Bronchial epithelial cell (primary cell): ENCODE measurements around the gene PIP5K1C. TPM values are rescaled to one million over a fixed set of nuclear protein-coding genes. Genes with fewer than 3 reads are reported as not detected.
A peak's percentile ranks its signal among the peaks of the same experiment; 100 is the strongest.

Experiments
- DNase-seq: peaks from one replicate; pipeline ENCODE4 v3.0.0-alpha.2; 2010; ENCODE audit warnings: low read depth
- FAIRE-seq: peaks from 2 replicates; lab custom pipeline; 2011; peaks lifted over from hg19 to GRCh38; lab: Jason Lieb, UNC
- H3K27me3 ChIP-seq: 2 replicates; pipeline ENCODE4 v1.5.1; 2011; ENCODE audit warnings: low read length; ENCODE audit not compliant: control insufficient read depth, insufficient read depth
- H3K36me3 ChIP-seq: 2 replicates; pipeline ENCODE4 v1.5.1; 2011; ENCODE audit warnings: low read length; ENCODE audit not compliant: control insufficient read depth, insufficient read depth
- H3K4me3 ChIP-seq: 2 replicates; pipeline ENCODE4 v1.5.1; 2011; ENCODE audit warnings: mild to moderate bottlenecking, low read depth, low read length, control low read depth
- CTCF ChIP-seq: IDR thresholded peaks from 2 replicates; pipeline ENCODE4 v1.5.1; 2011; ENCODE audit warnings: mild to moderate bottlenecking, moderate library complexity, low read length, control low read depth, inconsistent platforms; ENCODE audit not compliant: insufficient read depth, severe bottlenecking
- total RNA-seq: library from RNA; depleted of rRNA; stranded (reverse); fragments of >200 nt; gene quantifications from 2 replicates; pipeline ENCODE4 v1.2.1, GENCODE V29; 2014

PIP5K1C gene
- total RNA-seq, 1 donor from 2014 or later, result 6.3 TPM

DNA sequence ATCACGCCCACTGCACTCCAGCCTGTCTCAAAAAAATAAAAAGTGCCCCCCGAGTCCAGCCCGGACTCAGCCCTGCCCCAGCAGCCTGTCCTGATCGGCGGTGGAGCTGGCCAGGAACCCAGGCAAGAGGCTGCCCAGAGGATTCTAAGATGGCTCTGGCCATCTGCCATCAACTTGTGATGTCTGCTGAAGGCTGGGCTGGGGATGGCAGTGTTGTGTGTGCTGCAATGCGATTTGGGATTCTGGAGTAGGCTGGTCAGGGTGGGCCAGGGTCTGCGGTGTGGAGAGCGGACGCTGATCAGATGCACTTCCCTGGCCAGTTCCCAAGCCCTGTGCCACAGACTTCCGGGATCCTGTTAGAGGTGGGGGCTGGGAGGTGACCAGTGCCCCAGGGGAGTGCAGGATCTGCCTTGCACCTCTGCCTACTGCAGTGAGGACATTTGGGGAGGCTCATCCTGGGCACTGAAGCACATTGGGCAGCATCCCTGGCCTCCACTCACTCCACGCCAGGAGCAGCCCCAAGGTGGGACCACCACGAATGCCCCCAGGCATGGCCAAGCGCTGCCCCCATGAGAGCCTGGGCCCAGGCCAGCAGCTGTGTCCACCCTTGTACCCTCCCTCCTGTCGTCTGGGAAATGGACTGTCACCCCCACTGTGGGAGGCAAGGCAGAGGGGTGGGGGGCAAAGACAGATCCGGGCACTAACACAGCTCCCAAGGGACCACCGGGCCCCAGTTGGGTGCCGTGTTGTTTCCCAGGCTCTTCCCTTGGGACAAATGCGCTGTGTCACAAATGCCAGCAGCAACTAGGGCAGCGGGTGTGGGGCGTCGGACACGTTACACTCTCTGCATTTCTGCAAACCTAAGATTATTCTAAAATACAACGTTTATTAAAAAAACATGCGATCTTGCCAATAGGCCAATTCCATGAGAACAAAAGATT lies 90.2 kb downstream of the PIP5K1C start:
- H3K27me3 ChIP-seq, result no peaks in the 10 kb centered on the region

GRCh38 chr19:3608750-3609322 lies 91.4 kb downstream of the PIP5K1C start:
- no peak for FAIRE-seq
- H3K27me3 ChIP-seq, result no peaks in the 10 kb centered on the region
- no peak for TF ChIP-seq CTCF
- H3K36me3 ChIP-seq, result peaks cover 14% of the 10 kb centered on the region
- no peak overlapping the region for H3K4me3 ChIP-seq
- DNase-seq, result no peak

More for the DNA sequence above, 90.2 kb downstream of the PIP5K1C start:
- DNase-seq, result no peak
- Histone ChIP-seq H3K4me3 (no peak overlapping the region), H3K36me3 (peaks cover 14% of the 10 kb centered on the region)
- no peak for TF ChIP-seq CTCF
- FAIRE-seq, result no peak

- TF ChIP-seq CTCF, result no peak
- no peak for DNase-seq
- peaks cover 12% of the 10 kb centered on the region for H3K36me3 ChIP-seq
- no peak for FAIRE-seq
- no peak overlapping the region for H3K4me3 ChIP-seq
- H3K27me3 ChIP-seq, result no peaks in the 10 kb centered on the region
Observed at GRCh38 chr19:3608079-3608641, 92.1 kb downstream of the PIP5K1C start.

- Histone ChIP-seq H3K4me3 (peak overlapping the region; percentile 25), H3K36me3 (peaks cover 10% of the 10 kb centered on the region), H3K27me3 (no peaks in the 10 kb centered on the region)
- TF ChIP-seq CTCF, result no peak
- DNase-seq, result no peak
- no peak for FAIRE-seq
Observed at GRCh38 chr19:3607303-3608078, 92.8 kb downstream of the PIP5K1C start.

DNA sequence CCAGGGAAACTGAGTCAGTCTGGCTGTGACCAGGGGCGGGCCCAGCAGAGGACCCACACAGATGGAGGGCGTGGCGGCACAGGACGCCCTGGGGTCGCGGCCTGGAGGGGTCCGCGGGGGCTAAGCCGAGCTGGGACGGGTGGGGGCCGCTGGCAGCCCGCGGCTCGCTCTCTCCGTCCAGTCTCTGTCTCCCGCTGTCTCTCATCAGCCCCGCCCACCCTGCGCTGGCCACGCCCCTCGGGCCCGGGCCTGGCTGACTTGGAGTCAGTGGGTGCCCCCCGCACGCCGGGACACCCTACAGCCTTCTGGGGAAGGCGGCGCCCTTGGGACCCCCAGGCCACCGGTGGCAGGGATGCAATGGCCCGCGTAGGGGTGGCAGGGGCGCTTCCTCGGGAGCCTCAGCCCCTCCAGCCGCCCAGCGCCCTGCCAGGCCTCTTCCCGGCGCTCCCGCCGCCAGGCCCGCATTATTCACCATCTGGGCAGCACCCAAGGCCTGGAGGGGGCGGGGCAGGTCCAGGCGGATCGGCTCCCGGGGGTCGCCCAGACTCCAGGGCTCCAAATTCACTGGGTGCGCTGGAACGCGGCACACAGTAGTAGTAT lies 93.5 kb downstream of the PIP5K1C start, which contains the start of gene TBXA2R:
Gene TBXA2R, minus strand, starts transcription at position 186 of the 600 bp plus-strand sequence. CDS start 6,241 bp downstream, outside the sequence.
- no peak for TF ChIP-seq CTCF
- FAIRE-seq, result no peak
- peak; percentile 18 for DNase-seq

More for the DNA sequence above, 93.5 kb downstream of the PIP5K1C start, which contains the start of gene TBXA2R:
- peaks cover 6% of the 10 kb centered on the region for H3K36me3 ChIP-seq
- H3K4me3 ChIP-seq, result peak within 1 kb of the TSS; percentile 25
- H3K27me3 ChIP-seq, result no peaks in the 10 kb centered on the region
